Activated CD8-positive, alpha-beta memory T cell treated with anti-CD3 and anti-CD28 coated beads for 1 hour (primary cell): ENCODE data around the gene LRP6.

Experiments used
- DNase-seq, 2 donors: peaks; one replicate each; pipeline ENCODE4 v3.0.0-alpha.2; 2020; ENCODE audit warnings: low read depth in 1 of 2; ENCODE audit errors: extremely low read depth in 1 of 2

Gene LRP6

GRCh38 chr12:12083688-12084087 is 183.2 kb downstream of the LRP6 start:
- no peak for DNase-seq

- no peak for DNase-seq
Observed at GRCh38 chr12:12081836-12082497, 184.9 kb downstream of the LRP6 start.

GRCh38 chr12:12079291-12079690 is 187.6 kb downstream of the LRP6 start:
- no peak for DNase-seq

- DNase-seq: peak in 1 of 2 donors; percentile 3
Observed at GRCh38 chr12:12072064-12072760, 194.6 kb downstream of the LRP6 start.

GRCh38 chr12:12070674-12071656 is 195.9 kb downstream of the LRP6 start, which contains the start of gene BCL2L14:
BCL2L14 (plus strand) TSS chr12:12070939; CDS start chr12:12079306, 8,367 bp downstream.
- no peak for DNase-seq

GRCh38 chr12:12069821-12070548 is 196.9 kb downstream of the LRP6 start:
- DNase-seq: no peak

GRCh38 chr12:12068751-12069150 is 198.1 kb downstream of the LRP6 start:
- no peak for DNase-seq
